ENCODE data around the gene SNX20. TPM values are rescaled to one million over a fixed set of nuclear protein-coding genes. Genes with fewer than 3 reads are reported as not detected.

The SNX20 gene
- total and polyA plus RNA-seq, 10 of the 15 experiments (the other 5 are each of a cell fraction or from before 2014, with no cell fraction given): 4.6 to 30.8 (median 21.9) TPM

- no peak for TF ChIP-seq ESRRA (IDR thresholded peaks at IDR 0.05; ENCODE audit: low read length)
- no peak for TF ChIP-seq MYB (IDR thresholded peaks at IDR 0.05; ENCODE audit: borderline replicate concordance, low read depth, low read length)
- TF ChIP-seq ATF7 (IDR thresholded peaks at IDR 0.05; ENCODE audit: low read depth): peak; percentile 88
- TF ChIP-seq, protein P1, sequence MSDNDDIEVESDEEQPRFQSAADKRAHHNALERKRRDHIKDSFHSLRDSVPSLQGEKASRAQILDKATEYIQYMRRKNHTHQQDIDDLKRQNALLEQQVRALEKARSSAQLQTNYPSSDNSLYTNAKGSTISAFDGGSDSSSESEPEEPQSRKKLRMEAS (IDR thresholded peaks at IDR 0.05; ENCODE audit: low read depth, low read length): peak; percentile 67; the same call in 1 of the 2 replicates
- TF ChIP-seq BRCA1 (IDR thresholded peaks at IDR 0.05; ENCODE audit: low read depth, low read length): no peak
- no peak for TF ChIP-seq TCF7 (IDR thresholded peaks at IDR 0.05; ENCODE audit: borderline replicate concordance)
- TF ChIP-seq RAD21 (IDR thresholded peaks at IDR 0.05; ENCODE audit: insufficient read depth, low read depth, low read length): no peak
- peak; percentile 83 for TF ChIP-seq RAD51 (IDR thresholded peaks at IDR 0.05)
- peak; percentile 61; the same call in 1 of the 2 replicates for TF ChIP-seq ZBED1 (IDR thresholded peaks at IDR 0.05; ENCODE audit: borderline replicate concordance)
- no peak for TF ChIP-seq CBX3 (IDR thresholded peaks at IDR 0.05; ENCODE audit: borderline replicate concordance, low read depth)
- TF ChIP-seq CREM (IDR thresholded peaks at IDR 0.05; ENCODE audit: low read depth): no peak
- no peak for TF ChIP-seq CREB1 (IDR thresholded peaks at IDR 0.05; ENCODE audit: low read depth)
- no peak for TF ChIP-seq SP1 (IDR thresholded peaks at IDR 0.05; ENCODE audit: low read depth, low read length)
- TF ChIP-seq CEBPB (IDR thresholded peaks at IDR 0.05; ENCODE audit: borderline replicate concordance in 1 of 2, low read depth in 2 of 2, low read length in 2 of 2): no peak
- TF ChIP-seq ZNF384 (IDR thresholded peaks at IDR 0.05; ENCODE audit: borderline replicate concordance, low read depth, low read length): no peak
- TF ChIP-seq SREBF2 (IDR thresholded peaks at IDR 0.05; ENCODE audit: low read length): no peak
- TF ChIP-seq NFYA (IDR thresholded peaks at IDR 0.05; ENCODE audit: borderline replicate concordance, low read depth, low read length): no peak
- 0 out of 2 replicates have a peak, but pooled peaks have one; percentile 30 for TF ChIP-seq FOXM1 (IDR thresholded peaks at IDR 0.05; ENCODE audit: low read depth, low read length)
- peak; percentile 81 for TF ChIP-seq MXI1 (IDR thresholded peaks at IDR 0.05; ENCODE audit: low read depth, low read length)
- peak; percentile 34; the same call in 1 of the 2 replicates for TF ChIP-seq JUNB (IDR thresholded peaks at IDR 0.05)
- peak; percentile 29; the same call in 1 of the 2 replicates for TF ChIP-seq BCL11A (IDR thresholded peaks at IDR 0.05; ENCODE audit: low read depth, low read length)
- TF ChIP-seq NFIC (IDR thresholded peaks at IDR 0.05; ENCODE audit: low read depth, low read length): peak; percentile 70; the same call in 1 of the 2 replicates
- no peak for TF ChIP-seq PAX5 (IDR thresholded peaks at IDR 0.05; ENCODE audit: borderline replicate concordance, low read depth, low read length)
- no peak for TF ChIP-seq CTCF (IDR thresholded peaks at IDR 0.05 in 2 of 3, conservative IDR thresholded peaks at IDR 0.05 in 1 of 3; ENCODE audit: control insufficient read depth in 2 of 3, extremely low read depth in 1 of 3, insufficient read depth in 1 of 3, low read depth in 3 of 3, low read length in 3 of 3)
- no peak; the same call in 1 of the 2 replicates for TF ChIP-seq IRF5 (IDR thresholded peaks at IDR 0.05; ENCODE audit: borderline replicate concordance)
- TF ChIP-seq E2F4 (IDR thresholded peaks at IDR 0.05; ENCODE audit: low read depth, low read length): no peak
- TF ChIP-seq FOS (IDR thresholded peaks at IDR 0.05; ENCODE audit: borderline replicate concordance, extremely low read depth, insufficient read length): no peak
Measured at GRCh38 chr16:50697881-50698767, 17.0 kb upstream of the SNX20 start (continued).

Data from GM12878 (cell line).